Ectodermal cell (in vitro differentiated cells): ENCODE measurements around the gene SNAI3.

Experiments
- H3K27ac ChIP-seq: 2 replicates; pipeline ENCODE4 v1.7.0; 2013; ENCODE audit warnings: mild to moderate bottlenecking, low read depth, low read length; ENCODE audit not compliant: insufficient read depth, poor library complexity, severe bottlenecking
- H3K27me3 ChIP-seq: 2 replicates; pipeline ENCODE4 v1.7.0; 2013; ENCODE audit warnings: mild to moderate bottlenecking, low read length; ENCODE audit not compliant: insufficient read depth, control insufficient read depth, poor library complexity, severe bottlenecking
- H3K36me3 ChIP-seq: one replicate; pipeline ENCODE4 v1.7.0; 2013; ENCODE audit warnings: low read length; ENCODE audit not compliant: control insufficient read depth, insufficient read depth
- H3K4me1 ChIP-seq: one replicate; pipeline ENCODE4 v1.7.0; 2013; ENCODE audit warnings: low read length; ENCODE audit not compliant: control insufficient read depth, insufficient read depth
- H3K4me3 ChIP-seq: 2 replicates; pipeline ENCODE4 v1.7.0; 2013; ENCODE audit warnings: low read depth, low read length, control low read depth; ENCODE audit not compliant: insufficient read depth
- H3K9me3 ChIP-seq: 2 replicates; pipeline ENCODE4 v1.7.0; 2013; ENCODE audit warnings: mild to moderate bottlenecking, low read length, moderate library complexity; ENCODE audit not compliant: control insufficient read depth
- WGBS, 2 experiments: methylation state at CpG; one replicate each; pipeline ENCODE4 v1.1.7; 2013; ENCODE audit warnings: missing lambda C conversion rate in 2 of 2; 5-methylcytosine and 5-hydroxymethylcytosine counted together

Gene SNAI3

GRCh38 chr16:88691129-88691813 lies 5.0 kb upstream of the SNAI3 start:
- H3K27me3 ChIP-seq: peaks cover 43% of the 10 kb centered on the region
- H3K4me1 ChIP-seq: no peaks in the 10 kb centered on the region
- H3K27ac ChIP-seq: no peak overlapping the region
- no peak overlapping the region for H3K4me3 ChIP-seq
- 91% methylated on average over 33 of the region's 33 CpGs for WGBS, 2 experiments
- no peaks in the 10 kb centered on the region for H3K9me3 ChIP-seq
- H3K36me3 ChIP-seq: no peaks in the 10 kb centered on the region

DNA sequence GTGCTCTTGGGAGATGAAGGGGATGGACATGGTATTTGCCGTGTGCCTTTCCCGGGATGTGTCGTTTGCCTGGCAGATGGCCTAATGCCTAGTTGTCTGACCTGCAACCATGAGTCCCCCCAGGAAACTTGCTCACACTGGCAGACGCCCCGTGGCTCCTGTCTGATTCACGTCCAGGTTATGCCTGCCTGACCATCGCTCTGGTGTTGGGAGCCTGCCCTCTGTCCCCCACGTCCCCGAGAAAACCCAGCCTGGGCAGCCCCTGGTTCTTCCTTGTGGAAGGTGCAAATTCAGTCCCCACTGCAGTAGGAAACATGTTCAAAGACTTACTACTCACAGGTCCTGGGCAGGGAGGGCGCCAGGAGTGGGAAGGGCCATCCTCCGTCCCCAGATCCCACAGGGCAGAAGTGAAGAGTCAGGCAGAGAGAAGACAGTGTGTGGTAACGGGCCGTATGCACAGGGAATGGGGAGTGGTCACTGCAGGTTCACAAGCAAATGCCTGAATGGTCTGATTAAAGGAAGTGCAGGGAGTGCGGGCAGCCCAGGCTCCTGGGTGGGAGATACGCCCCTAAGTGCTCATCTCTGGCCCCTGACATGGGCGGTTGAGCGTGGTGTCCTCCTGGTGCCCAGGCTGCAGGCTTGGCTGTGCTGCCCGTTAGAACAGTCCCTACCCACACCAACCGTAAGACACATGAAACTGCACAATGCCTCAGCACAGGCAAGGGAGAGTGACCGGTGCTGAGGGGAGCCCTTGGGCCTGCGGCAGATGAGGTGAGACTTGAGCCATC lies 4.2 kb upstream of the SNAI3 start:
- Histone ChIP-seq H3K27me3 (peaks cover 51% of the 10 kb centered on the region), H3K9me3 (no peaks in the 10 kb centered on the region), H3K4me1 (no peaks in the 10 kb centered on the region), H3K4me3 (no peak overlapping the region), H3K36me3 (no peaks in the 10 kb centered on the region), H3K27ac (no peak overlapping the region)
- 82 to 86% methylated on average over 21 of the region's 21 CpGs for WGBS, 2 experiments

DNA sequence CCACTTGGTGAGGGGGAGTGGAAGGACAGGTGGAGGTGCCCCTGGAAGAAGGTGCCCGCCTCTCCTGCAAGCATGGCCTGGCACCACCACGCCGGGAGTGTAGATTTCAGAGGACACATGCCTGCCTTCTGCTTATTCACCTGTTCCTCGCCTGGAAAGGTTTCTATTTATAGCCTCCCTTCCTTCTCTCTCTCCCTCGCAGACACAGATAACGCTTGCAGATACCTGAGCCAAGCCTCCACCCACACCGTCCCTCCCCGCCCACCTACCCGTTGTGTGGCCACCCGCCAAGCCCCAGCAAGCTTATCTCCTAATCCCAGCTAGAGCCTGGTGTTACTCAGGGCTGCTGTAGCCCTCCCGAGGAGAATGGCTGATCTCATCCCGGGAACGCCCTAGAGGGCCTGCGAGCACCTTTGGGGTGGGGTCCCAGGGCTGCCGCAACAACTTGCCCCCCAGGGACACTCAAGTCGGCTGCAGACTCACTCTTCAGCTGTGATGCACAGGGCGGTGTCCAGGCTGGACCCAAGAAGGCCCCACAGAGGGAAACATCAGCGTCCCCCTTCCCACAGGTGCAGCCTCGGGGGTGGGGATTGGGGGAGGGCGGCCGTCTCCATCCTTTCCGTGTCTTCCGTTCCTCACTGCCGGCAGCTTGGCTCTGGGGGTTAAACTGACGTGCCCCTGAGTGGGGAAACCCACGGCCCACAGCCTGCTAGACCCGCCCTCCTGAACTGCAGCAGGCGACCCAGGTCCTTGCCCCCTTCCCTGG lies 1.9 kb upstream of the SNAI3 start:
- Histone ChIP-seq H3K36me3 (no peaks in the 10 kb centered on the region), H3K27ac (no peak overlapping the region), H3K27me3 (peaks cover 72% of the 10 kb centered on the region), H3K9me3 (no peaks in the 10 kb centered on the region), H3K4me1 (no peaks in the 10 kb centered on the region), H3K4me3 (no peak overlapping the region)
- WGBS, 2 experiments: 59 to 61% methylated on average over 28 of the region's 28 CpGs

DNA sequence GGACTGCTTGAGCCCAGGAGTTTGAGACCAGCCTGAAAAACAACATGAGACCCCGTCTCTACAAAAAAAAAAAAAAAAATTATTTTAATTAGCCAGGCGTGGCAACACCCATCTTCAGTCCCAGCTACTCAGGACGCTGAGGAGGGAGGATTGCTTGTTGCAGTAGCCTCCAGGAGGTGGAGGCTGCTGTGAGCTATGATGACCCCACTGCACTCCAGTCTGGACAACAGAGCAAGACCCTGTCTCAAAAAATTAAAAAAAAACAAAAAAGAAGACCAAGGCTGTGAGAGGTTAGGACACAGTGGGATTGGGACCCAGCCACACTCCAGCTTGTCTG lies 1.3 kb upstream of the SNAI3 start:
- no peak overlapping the region for H3K27ac ChIP-seq
- peaks cover 72% of the 10 kb centered on the region for H3K27me3 ChIP-seq
- 77 to 86% methylated on average over 3 of the region's 3 CpGs for WGBS, 2 experiments
- H3K4me3 ChIP-seq: no peak overlapping the region
- no peaks in the 10 kb centered on the region for H3K9me3 ChIP-seq
- H3K36me3 ChIP-seq: no peaks in the 10 kb centered on the region
- no peaks in the 10 kb centered on the region for H3K4me1 ChIP-seq

- Histone ChIP-seq H3K27me3 (peaks cover 72% of the 10 kb centered on the region), H3K4me3 (no peak overlapping the region), H3K36me3 (no peaks in the 10 kb centered on the region), H3K27ac (no peak overlapping the region), H3K9me3 (no peaks in the 10 kb centered on the region), H3K4me1 (no peaks in the 10 kb centered on the region)
- WGBS, 2 experiments: 78% methylated on average over 10 of the region's 10 CpGs
These were observed 908 bp upstream of the SNAI3 start for GRCh38 chr16:88687254-88687576.

- Histone ChIP-seq H3K36me3 (no peaks in the 10 kb centered on the region), H3K4me1 (no peaks in the 10 kb centered on the region), H3K27me3 (peaks cover 71% of the 10 kb centered on the region), H3K9me3 (no peaks in the 10 kb centered on the region), H3K4me3 (peak overlapping the region; percentile 28), H3K27ac (no peak overlapping the region)
- 1% methylated on average over 25 of the region's 25 CpGs for WGBS, 2 experiments
These were observed 257 bp downstream of the SNAI3 start for GRCh38 chr16:88686062-88686438.

DNA sequence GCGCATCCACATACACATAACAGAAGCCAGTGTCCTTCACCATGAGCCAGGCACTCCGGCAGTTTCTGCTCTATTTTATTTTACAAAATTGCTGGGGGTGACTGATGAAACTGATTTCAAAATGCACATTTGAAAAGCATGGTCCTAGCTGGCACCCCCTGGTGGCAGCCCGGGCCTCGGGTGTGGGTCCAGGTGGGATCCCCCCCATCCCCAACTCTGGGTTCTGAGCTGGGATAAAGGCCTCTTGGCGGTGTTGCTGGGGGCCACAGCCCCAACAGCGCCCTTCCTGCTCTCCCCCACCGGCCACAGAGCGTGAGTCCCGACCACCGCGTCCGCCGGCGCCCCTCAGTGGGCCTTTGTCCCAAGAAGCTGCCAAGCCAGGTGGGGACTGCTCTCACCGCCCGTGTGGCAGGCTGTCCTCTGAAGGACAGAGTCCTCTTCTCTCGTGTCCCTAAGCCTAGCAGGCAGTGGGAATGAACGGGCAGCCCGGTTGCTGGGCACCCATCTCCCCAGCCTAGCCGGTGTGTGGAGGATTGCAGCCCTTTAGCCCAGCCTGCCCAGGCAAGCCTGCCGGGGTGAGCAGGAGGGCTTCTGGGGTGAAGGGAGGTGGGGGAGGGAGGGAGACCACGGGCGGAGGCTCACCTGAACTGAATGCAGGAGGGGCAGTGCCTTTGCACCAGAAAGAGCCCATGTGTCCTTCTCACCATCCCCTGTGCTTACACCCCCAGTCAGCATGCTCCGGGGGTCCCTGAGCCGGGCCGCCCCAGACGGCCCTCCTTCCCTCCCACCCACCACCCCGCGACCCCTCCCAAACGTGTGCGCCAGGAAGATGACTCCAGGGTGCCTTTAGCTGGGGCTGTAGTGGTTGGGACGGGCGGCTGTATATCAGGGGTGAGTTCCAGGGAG lies 898 bp downstream of the SNAI3 start:
- H3K36me3 ChIP-seq: no peaks in the 10 kb centered on the region
- WGBS, 2 experiments: 10% methylated on average over 33 of the region's 33 CpGs
- H3K9me3 ChIP-seq: no peaks in the 10 kb centered on the region
- peaks cover 65% of the 10 kb centered on the region for H3K27me3 ChIP-seq
- no peak overlapping the region for H3K27ac ChIP-seq
- no peaks in the 10 kb centered on the region for H3K4me1 ChIP-seq
- H3K4me3 ChIP-seq: peak overlapping the region; percentile 28

- no peaks in the 10 kb centered on the region for H3K9me3 ChIP-seq
These were observed 1.6 kb downstream of the SNAI3 start for GRCh38 chr16:88684569-88685155.

DNA sequence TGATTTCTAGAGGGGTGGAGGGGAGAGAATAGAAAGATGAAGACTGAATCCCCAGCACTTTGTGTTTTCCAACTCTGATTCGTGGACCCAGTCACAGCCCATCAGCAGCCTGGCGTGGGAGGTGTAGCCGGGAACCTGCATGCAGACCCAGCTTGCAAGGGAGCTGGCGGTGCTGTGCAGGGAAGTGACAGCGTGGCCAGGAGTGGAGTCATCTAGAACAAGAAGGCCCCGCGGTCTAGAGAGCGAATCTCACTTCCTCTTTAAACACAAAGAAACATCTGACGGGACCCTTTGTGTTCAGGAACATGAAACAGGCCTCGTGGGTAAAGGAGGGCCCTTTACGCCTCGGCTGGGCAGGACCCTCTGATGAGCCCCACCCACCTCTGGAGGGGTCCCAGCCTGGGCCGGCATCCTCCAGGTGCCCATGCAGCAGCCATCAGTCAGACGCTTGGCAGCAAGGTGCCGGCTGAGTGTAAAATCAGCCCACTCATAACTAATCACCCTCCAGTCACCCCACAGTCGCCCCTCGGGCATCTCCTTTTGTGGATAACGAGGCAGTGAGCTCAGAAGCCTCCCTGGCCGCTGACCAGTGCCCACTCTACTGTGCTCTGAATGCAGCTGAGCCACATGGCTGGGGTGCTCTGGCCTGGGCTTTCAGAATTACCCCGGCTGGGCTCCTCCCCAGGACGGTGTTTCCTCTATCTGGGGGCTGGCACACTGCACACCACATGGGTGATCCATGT lies 4.4 kb downstream of the SNAI3 start:
- no peak overlapping the region for H3K4me3 ChIP-seq
- no peaks in the 10 kb centered on the region for H3K36me3 ChIP-seq
- 80 to 86% methylated on average over 21 of the region's 21 CpGs for WGBS, 2 experiments
- no peaks in the 10 kb centered on the region for H3K4me1 ChIP-seq
- H3K27me3 ChIP-seq: peaks cover 35% of the 10 kb centered on the region
- H3K27ac ChIP-seq: no peak overlapping the region
- no peaks in the 10 kb centered on the region for H3K9me3 ChIP-seq

More at GRCh38 chr16:88684569-88685155, 1.6 kb downstream of the SNAI3 start:
- Histone ChIP-seq H3K36me3 (no peaks in the 10 kb centered on the region), H3K27ac (no peak overlapping the region), H3K27me3 (peaks cover 61% of the 10 kb centered on the region), H3K4me3 (no peak overlapping the region), H3K4me1 (no peaks in the 10 kb centered on the region)
- 78 to 79% methylated on average over 15 of the region's 15 CpGs for WGBS, 2 experiments
